GM19467 (cell line): ENCODE data around the gene RELCH.

Source experiments
- ATAC-seq: cut with Tn5 transposase; IDR thresholded peaks from one replicate; pipeline ENCODE4 v1.9.1; 2021; ENCODE audit warnings: mild to moderate bottlenecking, moderate library complexity; ENCODE audit not compliant: unreplicated experiment

The RELCH gene

DNA sequence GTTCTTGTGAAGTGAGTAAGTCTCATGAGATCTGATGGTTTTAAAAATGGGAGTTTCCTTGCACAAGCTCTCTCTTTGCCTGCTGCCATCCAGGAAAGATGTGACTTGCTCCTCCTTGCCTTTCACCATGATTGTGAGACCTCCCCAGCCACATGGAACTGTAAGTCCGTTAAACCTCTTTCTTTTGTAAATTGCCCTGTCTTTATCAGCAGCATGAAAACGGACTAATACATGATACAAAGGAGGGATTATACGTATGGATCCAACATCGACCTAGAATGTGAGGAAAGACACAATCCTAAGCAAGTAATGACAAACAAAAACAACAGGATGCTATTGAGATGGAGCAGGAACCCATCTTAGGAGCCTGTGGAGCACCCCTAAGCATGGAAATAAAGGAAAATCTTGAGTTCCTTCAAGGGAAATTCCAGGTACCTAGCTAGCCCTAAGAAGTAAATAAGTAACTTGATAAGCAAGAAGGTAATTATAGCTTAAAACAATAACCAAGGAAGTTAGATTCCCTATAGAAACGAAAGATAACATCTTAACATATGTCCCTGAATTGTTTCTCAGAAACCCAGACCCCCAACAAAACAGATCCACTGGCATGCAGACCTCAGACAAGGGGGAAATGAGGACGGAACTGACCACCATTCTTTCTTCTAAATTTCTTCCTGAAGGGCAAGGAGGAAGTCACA, 136.6 kb downstream of the RELCH start:
- ATAC-seq: no peak

DNA sequence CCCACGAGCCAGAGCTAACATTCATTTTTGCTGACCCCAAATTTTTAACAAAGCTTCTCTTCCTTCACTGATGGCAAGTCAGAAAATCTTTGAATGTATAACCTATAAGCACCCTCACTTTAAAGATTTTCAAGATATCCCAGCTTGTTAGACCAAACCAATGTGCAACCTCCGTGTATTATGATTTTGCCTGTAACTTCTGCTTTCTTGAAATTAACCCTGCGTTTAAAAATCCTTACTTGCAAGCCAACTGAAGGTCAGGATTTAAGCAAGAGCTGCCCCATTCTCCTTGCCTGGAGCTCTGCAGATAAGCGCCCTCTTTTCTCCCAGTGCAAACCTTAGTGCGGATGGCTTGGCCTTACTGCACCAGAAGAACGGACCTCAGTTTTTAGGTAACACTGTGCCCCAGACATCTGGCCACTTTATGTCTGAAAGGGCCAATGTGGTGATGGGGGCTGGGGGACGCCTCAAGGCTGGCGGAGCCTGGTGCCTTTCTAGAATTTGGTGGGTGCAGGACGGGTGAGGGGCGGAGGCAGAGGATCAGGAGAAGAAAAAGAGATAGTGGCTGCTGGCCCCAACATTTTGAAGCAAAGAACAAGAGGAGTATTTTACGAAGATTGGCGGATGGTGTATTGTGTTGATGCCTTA, 137.2 kb downstream of the RELCH start:
- ATAC-seq: no peak

DNA sequence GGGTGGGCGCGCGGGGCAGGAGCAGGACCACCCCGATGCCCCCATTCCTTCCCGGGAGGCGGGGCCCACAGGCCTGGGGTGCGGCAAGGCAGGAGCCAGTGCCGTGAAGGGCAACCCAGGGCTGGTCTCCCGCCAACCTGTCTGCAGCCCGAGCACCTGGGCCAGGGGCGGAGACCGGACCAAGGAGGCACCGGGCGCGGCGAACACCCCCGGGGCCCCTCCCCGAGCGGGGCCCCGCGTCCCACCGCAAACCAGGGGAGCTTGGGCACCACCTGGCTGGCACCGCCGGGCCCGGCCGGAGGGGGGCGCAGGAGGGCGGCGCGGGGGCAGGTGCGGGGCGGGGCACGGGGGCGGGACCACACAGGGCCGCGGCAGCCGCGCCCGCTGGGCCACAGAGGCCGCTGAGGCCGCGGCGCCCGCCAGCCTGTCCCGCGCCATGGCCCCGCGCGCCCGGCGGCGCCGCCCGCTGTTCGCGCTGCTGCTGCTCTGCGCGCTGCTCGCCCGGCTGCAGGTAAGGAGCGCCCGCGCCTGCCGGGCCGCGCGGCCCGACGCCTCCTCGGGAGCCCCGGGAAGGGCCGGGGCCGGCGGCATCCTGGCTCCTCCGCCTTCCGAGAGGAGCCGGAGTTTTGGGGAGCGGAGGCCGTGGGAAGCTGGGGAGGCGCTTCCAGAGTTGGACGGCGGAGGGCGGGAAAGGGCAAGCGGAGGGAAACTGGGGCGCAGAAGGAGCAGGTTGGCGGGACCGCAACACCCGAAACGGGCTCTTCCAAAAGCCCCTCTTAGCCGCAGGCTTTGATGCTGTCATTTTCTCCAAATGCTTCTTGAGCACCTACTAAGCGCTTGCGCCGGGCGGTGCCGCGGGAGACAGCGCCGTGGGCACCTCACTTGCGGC, 138.1 kb downstream of the RELCH start, which contains the start of gene TNFRSF11A:
TNFRSF11A (plus strand) TSS at position 394 of the 889 bp plus-strand sequence; CDS start at position 437, 43 bp downstream.
- ATAC-seq: peak; percentile 57

DNA sequence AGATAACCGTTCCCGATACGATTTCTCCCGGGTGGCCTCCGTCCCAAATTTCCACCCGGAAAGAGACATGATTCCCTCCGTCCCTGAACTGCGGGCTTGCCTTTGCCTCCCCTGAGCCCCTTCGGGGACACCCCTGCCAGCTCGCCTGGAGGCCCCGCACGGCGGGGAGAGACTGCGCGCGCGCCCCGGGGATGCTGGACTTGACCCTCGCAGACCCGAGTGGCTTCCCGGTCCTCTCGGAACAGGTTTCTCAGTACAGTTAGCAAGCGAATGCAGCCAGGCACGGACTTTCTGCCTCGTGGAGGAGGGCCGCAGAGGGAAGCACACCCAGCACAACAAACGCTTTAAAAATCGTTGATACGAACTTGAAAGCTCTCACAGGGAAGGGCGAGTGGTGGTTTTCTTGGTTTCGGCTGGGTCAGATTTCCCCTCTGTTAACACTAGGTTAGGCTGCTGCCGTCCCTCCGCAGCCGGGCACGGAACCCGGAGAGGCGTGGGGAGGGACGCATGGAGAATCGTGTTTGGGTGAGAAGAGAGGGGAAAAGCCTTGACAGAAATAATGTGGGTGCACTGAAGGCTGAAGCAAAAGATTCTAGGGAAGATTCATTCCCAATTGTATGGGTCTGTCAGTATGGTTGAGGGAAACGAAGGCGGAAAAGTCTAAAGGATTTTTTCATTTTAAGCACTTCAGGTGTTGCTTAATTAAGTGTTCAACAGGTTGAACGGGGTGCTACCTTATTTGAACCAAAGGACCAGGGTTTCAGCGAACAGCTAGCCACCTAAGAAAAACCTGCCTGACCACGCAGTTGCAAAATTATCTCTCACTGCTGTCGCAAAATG, 139.0 kb downstream of the RELCH start:
- ATAC-seq: no peak

DNA sequence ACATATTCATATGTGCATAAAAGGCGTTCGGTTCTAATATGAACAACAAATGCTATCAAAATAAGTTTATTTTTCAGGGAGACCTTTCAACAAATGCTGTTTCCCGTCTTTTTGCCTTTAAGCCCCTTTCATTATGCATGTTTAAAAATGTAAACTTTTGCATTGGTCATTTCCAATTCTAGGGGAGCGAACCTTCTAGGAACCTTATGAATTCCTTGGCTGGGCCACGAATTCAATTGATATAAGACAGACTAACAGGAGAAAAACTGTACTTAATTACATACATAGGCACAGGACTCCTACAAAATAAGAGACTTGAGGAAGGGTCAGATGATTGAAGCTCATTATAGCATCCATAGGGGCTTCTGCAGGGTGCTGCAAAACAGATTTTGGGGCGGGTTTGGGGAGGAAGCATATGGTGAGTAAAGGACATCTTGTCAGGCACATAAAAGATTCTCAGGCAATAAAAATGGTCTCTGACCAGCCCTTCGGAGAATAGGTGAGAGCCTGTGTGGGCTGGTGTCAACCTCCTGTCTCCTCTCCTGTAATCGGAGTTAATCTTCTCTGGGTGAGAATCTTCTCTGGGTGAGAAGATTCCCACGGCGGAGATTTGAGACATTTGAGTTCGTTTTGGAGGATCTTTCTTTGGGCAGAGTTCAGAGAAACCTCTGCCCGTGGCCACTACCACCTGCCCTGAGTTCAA, 139.7 kb downstream of the RELCH start:
- ATAC-seq: no peak

DNA sequence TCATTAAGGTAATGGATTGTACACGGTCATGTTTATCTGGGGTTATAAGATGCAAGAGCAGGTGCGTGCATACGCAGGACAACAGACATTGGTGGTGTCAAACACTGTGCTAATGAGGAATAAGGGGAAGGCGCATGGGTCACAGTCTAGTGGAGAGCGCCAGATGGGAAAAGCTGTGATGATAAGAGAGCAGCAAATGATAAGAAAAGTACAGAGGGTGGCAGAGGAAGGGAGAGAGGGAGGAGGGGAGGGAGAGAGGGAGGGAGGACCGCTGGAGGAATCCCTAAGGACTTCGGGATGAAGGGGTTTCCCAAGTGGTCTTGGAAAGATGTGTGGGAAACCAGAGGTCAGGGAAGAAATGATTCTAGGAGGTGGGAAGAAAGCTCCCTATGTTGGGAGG, 140.9 kb downstream of the RELCH start:
- ATAC-seq: no peak

DNA sequence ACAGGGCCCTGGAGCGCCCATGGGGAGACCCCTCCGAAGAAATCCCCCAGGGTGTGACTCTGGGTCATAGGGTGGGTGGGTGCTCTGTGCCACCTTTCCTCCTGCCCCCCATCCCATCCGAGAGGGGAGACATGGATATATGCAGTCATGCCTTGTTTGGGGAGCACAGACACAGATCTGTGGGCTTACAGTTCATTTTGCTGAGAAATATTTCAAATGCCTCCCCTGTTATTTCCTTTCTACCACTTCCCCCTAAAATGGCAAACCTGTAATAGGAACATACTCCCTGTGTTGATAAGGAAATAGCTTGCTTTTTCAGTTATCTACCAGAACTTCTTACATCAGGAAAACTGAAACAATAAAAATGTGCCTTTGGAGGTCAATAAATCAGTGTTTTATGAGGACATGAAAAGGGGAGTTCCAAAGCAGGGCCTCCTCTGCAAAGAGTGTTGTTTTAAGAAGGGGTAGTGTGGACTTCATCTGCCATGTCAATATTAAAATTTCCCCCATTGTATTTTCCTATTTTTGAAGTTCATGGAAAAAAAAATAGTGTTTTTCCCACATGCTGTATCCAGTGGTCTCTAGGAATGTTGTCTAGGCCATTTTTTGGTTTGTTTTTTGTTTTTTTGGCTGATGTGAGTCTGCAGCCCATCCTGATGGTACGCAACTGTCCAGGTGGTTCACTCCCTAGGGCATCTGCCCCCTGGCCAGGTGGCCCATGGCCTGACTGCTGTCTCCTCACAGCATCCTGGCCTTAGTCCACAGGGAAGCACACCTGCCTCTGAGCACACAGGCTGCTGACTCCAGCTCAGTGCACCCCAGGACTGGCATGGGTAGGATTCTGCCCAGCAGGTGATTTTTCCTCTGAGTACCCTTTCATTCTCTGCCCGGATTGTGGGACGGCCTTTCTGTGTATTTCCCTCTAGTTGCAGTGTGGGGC, 141.8 kb downstream of the RELCH start:
- no peak for ATAC-seq

DNA sequence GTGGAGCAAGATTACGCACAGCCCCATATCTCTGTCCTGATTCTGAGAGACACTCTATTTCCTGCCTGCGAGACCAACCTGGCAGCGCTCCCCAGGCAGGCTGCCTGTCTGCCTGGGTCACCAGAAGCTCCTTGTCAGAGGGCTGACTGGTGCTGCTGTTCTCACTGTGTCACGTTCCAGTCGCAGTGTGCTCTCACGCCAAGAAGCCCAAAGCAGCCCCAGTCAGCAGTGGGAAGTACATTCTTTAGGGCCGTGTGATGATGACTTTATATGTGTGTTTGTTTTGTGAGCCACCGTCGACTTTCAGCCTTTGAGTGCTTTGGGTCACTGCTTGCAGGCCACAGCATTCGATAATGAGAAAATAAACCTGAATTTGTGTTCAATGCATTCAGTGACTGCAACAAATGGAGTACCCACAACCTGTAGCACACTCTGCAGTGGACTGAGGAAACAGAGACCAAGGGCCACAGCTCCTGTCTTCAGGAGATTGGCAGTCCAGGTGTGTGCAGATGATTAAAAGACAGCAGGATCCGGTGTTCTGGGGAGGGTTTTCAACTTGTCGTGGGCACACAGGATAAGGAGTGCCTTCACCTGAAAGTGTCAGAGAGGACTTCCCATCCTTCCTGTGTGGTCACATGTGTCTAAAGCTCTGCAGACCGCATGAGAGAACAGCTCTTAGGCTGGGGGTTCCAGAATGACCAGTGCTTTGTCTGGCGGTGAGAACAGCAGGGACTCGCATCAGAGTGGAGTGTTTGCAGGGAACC, 142.8 kb downstream of the RELCH start:
- peak; percentile 39 for ATAC-seq

DNA sequence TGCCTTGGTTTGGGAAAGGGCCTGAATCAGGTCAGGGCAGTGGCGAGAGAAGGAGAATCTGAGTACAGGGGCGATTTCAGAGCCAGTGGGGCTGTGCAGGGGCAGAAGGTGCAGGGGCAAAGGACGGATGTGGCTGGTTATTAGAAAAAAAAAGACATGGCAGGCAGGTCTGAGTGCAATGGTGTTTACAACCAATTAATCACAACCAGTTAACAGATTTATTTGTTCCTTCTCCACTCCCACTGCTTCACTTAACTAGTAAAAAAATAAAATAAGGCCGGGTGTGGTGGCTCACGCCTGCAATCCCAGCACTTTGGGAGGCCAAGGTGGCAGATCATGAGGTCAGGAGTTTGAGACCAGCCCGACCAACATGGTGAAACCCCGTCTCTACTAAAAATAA, 143.6 kb downstream of the RELCH start:
- no peak for ATAC-seq

DNA sequence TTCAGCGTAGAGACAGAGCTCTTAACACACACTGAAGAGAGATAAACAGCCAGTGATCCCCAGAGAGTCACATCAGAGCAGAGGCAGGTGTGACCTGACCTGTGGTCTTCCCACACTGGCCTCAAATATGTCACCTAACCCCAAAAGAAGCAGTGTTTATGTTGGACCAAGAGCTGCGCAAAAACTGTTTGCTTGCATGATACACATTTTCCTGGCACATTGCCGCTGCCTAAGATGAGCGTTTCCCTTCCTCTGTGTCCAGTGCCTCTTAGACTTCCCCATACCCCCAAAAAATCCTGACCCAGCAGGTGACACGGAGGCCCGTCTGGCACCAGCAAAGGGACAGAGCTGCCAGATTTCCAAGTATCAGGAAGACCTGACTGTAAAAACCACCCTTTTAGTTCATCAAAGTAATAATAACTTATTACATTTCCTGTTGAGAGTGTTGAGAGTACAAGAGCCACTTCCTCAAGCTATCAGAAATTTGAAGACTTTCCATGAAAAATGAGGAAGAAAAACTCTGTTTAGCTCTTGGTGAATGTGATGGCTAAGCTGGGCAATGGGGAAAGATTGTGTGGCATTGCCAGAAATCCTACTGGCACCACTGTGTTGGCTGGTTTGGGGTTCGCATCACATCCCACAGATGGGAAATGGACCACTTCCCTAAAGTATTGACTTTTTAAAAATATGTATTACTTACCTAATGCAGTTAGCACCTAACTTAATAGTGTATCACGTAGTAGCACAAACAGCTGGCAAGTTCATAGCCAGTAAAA, 144.7 kb downstream of the RELCH start:
- no peak for ATAC-seq

DNA sequence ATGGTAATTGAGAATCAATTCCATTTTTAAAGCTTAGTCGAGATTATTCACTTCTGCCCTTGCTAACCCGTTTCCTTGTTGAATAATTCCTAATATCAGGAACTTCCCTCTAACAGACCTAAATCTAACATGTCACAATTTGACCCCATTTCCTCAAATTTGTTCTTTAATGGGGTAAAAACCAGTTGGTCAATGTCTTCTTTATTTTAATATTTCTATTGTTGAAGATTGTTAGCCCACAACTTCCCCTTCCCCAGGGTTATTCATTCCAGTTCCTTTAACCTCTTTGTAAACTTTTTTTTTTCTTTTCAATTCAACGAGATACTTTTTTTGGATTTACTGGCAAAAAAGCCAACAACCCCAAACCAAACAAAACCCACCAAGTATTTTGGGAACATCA, 145.4 kb downstream of the RELCH start:
- ATAC-seq: no peak

DNA sequence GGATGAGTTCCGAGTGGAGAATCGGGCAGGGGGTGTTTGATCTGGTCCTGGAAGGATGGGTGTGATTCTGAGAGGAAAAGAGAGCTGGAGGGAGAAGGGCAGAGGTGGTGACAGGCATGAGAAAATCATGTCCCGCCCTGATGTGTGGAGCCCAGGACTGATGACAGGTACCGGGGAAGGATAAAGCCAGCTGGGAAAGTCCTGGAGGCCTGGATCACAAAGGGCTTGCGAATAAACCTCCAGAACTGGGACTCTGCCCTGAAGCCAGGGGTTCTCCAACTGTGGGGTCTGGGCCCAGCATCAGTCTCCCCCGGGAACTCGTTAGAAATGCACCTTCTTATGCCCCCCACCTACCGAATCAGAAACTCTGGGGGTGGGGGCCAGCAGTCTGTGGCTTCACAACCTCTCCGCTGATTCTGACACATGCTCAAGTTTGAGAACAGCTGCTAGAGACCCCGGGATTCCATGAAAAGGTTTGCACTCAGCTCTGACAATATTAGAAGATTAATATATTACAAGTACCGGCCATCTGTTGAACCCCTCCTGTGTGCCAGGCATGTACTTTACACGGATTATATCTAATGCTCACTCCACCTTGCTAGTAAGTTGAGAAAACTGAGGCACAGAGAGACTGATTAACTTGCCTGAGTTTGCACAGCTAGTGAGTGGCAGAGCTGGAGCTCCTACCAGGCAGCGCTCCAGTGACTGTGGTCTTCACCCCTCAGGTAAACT, 146.1 kb downstream of the RELCH start:
- no peak for ATAC-seq

DNA sequence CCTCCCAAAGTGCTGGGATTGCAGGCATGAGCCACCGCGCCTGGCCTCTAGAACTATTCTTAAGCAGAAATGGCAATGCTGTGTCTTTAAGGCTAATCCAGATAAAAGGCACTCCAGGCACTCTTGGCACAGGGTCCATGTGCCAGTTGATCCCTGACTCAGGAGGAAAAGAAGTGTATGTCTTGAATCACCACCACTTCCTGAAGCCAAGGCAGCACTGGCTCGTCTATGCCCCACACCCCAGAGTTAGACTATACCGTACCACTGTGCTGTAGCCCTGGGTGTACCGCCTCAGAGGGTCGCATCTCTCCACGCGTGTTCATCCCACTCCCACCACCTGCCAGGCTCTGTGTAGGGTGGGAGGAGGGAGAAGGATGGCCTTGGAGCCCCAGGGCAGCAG, 147.1 kb downstream of the RELCH start:
- ATAC-seq: no peak

DNA sequence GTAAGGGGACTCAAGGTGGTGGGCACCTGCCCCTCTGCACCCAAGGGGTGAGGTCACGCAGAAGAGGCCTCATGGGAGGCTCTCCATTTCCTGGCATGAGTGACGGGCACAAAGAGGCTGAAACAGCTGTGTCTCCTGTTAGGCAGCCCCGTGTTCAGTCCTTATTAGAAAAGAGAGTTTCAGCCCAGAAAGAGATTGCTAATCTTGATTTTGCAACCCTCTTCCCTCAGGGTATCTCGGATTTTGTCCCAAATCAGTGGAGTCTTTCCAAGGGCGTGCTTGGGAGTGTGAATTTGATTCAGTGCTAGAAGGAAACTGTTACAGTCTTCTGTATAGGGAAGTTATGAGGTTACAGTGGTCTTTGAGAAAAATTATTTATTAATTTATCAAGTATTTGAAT, 148.4 kb downstream of the RELCH start:
- ATAC-seq: no peak

DNA sequence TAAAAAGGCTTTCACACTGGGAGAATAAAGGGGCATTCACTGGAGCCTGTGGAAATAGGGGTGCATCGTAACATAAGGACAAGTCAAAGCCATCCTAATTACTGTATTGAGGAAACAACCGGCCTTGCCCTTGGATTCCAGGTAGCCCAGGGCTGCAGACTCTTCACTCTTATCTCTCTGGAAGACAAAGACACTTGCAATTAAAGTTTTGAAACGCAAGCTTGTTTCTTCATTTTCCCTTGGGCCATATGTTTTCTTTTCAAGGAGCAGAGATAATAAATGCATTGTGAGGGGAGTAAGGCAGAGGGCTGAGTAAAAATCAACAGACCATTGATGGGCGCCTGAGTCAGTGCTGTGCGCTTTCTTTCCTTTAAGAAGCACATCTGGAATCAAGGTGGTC, 149.6 kb downstream of the RELCH start:
- ATAC-seq: no peak

DNA sequence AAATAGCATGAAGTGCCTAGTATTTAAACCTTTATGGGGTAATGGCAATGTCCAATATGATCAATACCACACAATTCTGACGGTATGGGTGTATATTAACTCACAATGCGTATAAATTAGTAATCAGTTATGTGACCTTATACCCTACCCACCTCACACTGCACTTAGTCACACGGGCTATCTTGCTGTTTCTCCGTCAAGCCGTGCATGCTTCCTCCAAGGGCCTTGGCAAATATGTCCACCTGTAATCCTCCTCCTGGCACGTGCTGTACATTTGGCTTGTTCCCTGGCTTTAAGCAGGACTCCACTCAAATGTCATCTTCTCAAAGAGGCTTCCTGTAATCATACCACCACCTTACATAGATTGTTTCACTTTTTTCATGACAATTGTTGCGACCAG, 150.3 kb downstream of the RELCH start:
- no peak for ATAC-seq
